Tibial artery (tissue), 4 donors: Measurements from ENCODE around the gene TREM2.
"Not testable (repeated sequence)": the region's sequence is repeated elsewhere in the genome, so short reads cannot be mapped to it uniquely, and the experiment has no call there.

Experiments used
- DNase-seq, 2 donors: peaks; one replicate each; pipeline ENCODE4 v3.0.0-alpha.2; 2019
- H3K27ac ChIP-seq, 2 donors: fragments of 200-600 bp; sonication (generic) in 1 of 2; 1 replicate in 1 of 2; 2 replicates in 1 of 2; pipeline ENCODE4 v1.5.1; 2018 to 2019; ENCODE audit warnings: mild to moderate bottlenecking in 1 of 2
- H3K27me3 ChIP-seq, 2 donors: fragments of 200-600 bp; sonication (generic) in 1 of 2; one replicate each; pipeline versions ENCODE4 v1.5.1 to v1.6.0; 2016 to 2019
- H3K36me3 ChIP-seq, 3 donors: fragments of 200-600 bp; sonication (generic) in 2 of 3; one replicate each; pipeline ENCODE4 v1.5.1; 2016 to 2019; ENCODE audit warnings: mild to moderate bottlenecking in 2 of 3
- H3K4me1 ChIP-seq, 4 donors: fragments of 200-600 bp; sonication (generic) in 2 of 4; 1 replicate in 3 of 4; 2 replicates in 1 of 4; pipeline ENCODE4 v1.5.1; 2016 to 2019
- H3K4me3 ChIP-seq, 2 donors: fragments of 200-600 bp; sonication (generic) in 1 of 2; 1 replicate in 1 of 2; 2 replicates in 1 of 2; pipeline ENCODE4 v1.5.1; 2018 to 2019; ENCODE audit warnings: mild to moderate bottlenecking in 2 of 2
- H3K9me3 ChIP-seq, 3 donors: fragments of 200-600 bp; sonication (generic) in 1 of 3; one replicate each; pipeline ENCODE4 v1.5.1; 2016 to 2019
- intact Hi-C: fragments of 100-400 bp; cut with DNase I; formaldehyde crosslinking; loops from one replicate; pipeline ENCODE4 v1.15.0; 2023; ENCODE audit warnings: low total_unique reads
- TF ChIP-seq, protein P1 (sequence below), 2 experiments: fragments of 200-600 bp in 1 of 2; fragments of 450-650 bp in 1 of 2; IDR thresholded peaks; one replicate each; pipeline ENCODE4 v1.5.1; 2017 to 2019; ENCODE audit warnings: antibody characterized with exemption in 2 of 2, mild to moderate bottlenecking in 1 of 2, moderate library complexity in 1 of 2

The TREM2 gene

DNA sequence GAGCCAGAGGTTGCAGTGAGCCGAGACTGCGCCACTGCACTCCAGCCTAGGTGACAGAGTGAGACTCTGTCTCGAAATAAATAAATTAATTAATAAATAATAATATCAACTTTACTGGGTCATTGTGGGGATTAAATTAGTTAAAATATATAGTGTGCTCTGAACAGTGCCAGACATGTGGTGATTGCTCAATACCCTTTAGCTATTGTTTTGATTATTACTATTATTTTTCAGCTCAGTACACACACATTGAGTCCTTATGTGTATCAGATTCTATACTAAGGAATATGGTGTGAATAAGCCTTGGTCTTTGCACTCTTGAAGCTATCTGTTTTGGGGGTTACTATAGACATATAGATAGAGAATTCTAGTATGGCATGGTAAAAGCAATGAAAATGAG is 37.6 kb downstream of the TREM2 start:
- no peaks in the 10 kb centered on the region for H3K4me1 ChIP-seq
- no peaks in the 10 kb centered on the region for H3K27me3 ChIP-seq
- H3K27ac ChIP-seq, result no peak overlapping the region
- TF ChIP-seq, protein P1, sequence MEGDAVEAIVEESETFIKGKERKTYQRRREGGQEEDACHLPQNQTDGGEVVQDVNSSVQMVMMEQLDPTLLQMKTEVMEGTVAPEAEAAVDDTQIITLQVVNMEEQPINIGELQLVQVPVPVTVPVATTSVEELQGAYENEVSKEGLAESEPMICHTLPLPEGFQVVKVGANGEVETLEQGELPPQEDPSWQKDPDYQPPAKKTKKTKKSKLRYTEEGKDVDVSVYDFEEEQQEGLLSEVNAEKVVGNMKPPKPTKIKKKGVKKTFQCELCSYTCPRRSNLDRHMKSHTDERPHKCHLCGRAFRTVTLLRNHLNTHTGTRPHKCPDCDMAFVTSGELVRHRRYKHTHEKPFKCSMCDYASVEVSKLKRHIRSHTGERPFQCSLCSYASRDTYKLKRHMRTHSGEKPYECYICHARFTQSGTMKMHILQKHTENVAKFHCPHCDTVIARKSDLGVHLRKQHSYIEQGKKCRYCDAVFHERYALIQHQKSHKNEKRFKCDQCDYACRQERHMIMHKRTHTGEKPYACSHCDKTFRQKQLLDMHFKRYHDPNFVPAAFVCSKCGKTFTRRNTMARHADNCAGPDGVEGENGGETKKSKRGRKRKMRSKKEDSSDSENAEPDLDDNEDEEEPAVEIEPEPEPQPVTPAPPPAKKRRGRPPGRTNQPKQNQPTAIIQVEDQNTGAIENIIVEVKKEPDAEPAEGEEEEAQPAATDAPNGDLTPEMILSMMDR (IDR thresholded peaks at IDR 0.05), result no peak
- no peak for DNase-seq
- H3K4me3 ChIP-seq, result no peak overlapping the region
- peaks cover 0 to 17% (median 14%) of the 10 kb centered on the region in 3 donors for H3K36me3 ChIP-seq
- intact Hi-C loops, result no loop called here
- no peaks in the 10 kb centered on the region for H3K9me3 ChIP-seq

DNA sequence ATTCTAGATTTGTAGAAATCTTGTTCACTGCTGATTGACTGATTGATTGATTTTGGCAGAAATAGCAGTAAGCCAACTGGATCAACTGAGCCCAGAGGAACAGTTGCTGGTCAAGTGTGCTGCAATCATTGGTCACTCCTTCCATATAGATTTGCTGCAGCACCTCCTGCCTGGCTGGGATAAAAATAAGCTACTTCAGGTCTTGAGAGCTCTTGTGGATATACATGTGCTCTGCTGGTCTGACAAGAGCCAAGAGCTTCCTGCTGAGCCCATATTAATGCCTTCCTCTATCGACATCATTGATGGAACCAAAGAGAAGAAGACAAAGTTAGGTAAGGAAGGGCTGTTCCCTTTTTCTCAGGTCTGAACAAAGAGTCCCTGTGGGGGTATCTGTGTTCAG is 40.0 kb downstream of the TREM2 start:
- TF ChIP-seq, protein P1 (IDR thresholded peaks at IDR 0.05), result no peak
- H3K27me3 ChIP-seq, result no peaks in the 10 kb centered on the region
- intact Hi-C loops, result no loop called here
- H3K9me3 ChIP-seq, result no peaks in the 10 kb centered on the region
- H3K36me3 ChIP-seq, result peaks cover 0 to 17% (median 14%) of the 10 kb centered on the region in 3 donors
- H3K4me1 ChIP-seq, result no peaks in the 10 kb centered on the region
- DNase-seq, result no peak
- no peak overlapping the region for H3K27ac ChIP-seq
- H3K4me3 ChIP-seq, result no peak overlapping the region

DNA sequence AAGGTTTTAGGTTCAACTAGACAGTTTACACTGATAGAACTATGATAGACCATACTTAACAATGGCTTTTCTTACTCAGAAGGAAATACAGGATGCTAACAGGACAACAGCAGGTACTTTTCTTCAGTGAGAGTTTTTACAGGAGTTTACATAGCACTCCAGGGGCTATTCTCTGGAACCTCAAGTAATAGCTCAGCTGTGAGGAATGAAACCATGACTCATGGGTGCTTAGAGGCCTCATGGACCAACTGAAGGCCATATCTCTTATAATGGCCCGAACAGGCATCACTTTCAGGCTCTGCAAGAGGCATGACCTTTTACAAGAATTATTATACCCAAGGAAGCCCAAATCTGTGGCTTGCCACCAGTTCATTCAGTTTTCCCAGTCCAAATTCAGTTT is 40.5 kb downstream of the TREM2 start:
- no peak for DNase-seq
- no peak overlapping the region for H3K4me3 ChIP-seq
- no peaks in the 10 kb centered on the region for H3K27me3 ChIP-seq
- H3K9me3 ChIP-seq, result no peaks in the 10 kb centered on the region
- no peak overlapping the region for H3K27ac ChIP-seq
- intact Hi-C loops, result no loop called here
- H3K36me3 ChIP-seq, result peaks cover 0 to 17% (median 14%) of the 10 kb centered on the region in 3 donors
- TF ChIP-seq, protein P1 (IDR thresholded peaks at IDR 0.05), result no peak
- no peaks in the 10 kb centered on the region for H3K4me1 ChIP-seq

DNA sequence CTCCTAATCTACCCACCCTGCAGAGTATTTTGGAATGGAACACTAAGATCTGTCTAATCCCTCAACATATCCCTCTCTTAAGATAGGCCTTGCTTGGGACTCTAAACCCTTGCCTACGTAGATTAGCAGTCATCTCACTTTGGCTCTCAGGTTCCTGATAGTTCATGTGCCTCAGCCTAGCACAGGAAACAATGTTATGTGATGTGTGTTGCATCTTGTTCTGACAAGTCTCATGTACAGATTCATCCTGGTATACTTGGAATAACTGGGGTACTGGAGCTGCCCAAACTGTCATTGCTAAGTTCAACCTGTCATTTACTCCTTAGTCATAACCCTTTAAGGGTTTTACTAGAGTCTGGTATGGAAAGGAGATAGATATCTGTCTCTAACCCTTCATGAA is 42.9 kb downstream of the TREM2 start:
- Histone ChIP-seq H3K27me3 (no peaks in the 10 kb centered on the region), H3K4me1 (no peaks in the 10 kb centered on the region)
- TF ChIP-seq, protein P1 (IDR thresholded peaks at IDR 0.05), result no peak

DNA sequence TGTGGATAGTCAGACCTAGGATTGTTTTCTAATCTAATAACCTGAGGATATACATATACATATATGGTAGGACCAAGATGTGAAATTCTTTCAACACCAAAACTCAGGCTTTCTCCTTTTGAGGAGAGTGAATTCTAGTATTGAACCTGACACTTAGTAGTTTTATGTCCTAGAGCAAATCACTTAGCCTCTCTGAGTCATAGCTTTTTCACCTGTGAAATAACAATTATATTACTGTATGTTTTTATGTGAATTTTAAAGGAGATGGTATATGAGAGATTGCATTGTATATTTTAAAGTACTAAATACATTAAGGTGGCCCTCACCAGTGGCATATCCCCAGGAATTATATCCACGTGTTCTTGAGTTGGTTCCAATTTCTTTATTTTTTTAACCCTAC is 43.4 kb downstream of the TREM2 start:
- H3K4me1 ChIP-seq, result no peaks in the 10 kb centered on the region
- H3K4me3 ChIP-seq, result no peak overlapping the region
- H3K36me3 ChIP-seq, result peaks cover 0 to 17% (median 11%) of the 10 kb centered on the region in 3 donors
- no peak overlapping the region for H3K27ac ChIP-seq
- no peaks in the 10 kb centered on the region for H3K9me3 ChIP-seq
- TF ChIP-seq, protein P1 (IDR thresholded peaks at IDR 0.05), result no peak
- no peaks in the 10 kb centered on the region for H3K27me3 ChIP-seq
- no peak for DNase-seq
- intact Hi-C loops, result no loop called here

More for the DNA sequence above, 42.9 kb downstream of the TREM2 start:
- Histone ChIP-seq H3K9me3 (no peaks in the 10 kb centered on the region), H3K36me3 (peaks cover 0 to 17% (median 14%) of the 10 kb centered on the region in 3 donors), H3K27ac (no peak overlapping the region), H3K4me3 (no peak overlapping the region)
- intact Hi-C loops, result no loop called here
- DNase-seq, result no peak

DNA sequence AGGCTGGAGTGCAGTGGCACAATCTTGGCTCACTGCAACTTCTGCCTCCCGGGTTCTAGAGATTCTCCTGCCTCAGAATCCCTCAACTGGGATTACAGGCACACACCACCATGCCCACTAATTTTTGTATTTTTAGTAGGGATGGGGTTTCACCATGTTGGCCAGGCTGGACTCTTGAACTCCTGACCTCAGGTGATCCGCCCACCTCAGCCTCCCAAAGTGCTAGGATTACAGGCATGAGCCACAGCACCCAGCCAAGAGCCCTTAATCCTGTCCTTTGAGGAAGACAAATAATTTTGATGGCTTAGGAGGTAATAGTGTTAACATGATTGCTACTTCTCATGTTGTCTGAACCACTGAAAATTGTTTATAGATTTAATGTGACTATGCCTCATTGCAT is 47.9 kb downstream of the TREM2 start:
- DNase-seq, intact Hi-C loops, H3K27ac ChIP-seq, H3K4me1 ChIP-seq, H3K27me3 ChIP-seq, H3K9me3 ChIP-seq, H3K36me3 ChIP-seq, H3K4me3 ChIP-seq: not testable (repeated sequence)
